Measurements from ENCODE around the gene HSPG2.
A peak's percentile ranks its signal among the peaks of the same experiment; 100 is the strongest.

Gene HSPG2

DNA sequence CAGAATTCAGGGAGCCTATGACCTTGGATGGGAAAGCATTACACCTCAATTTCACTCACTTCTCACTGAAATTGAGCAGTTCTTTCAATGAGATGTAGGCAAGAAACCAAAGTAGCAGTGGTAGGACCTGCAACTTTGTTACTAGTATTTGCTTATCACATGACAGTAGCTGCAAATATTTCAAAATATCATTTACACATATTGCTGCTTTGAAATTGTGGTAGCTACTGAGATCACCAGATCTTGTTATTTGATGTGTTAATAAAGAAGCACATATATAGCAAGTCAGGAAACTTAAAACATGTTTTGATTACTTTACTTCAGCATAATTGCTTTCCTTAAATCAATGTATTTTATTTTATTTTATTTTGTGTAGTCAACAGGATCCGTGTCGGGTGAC lies 112.2 kb downstream of the HSPG2 start:
- no peak for DNase-seq (ENCODE audit: low read depth, low spot score)

DNA sequence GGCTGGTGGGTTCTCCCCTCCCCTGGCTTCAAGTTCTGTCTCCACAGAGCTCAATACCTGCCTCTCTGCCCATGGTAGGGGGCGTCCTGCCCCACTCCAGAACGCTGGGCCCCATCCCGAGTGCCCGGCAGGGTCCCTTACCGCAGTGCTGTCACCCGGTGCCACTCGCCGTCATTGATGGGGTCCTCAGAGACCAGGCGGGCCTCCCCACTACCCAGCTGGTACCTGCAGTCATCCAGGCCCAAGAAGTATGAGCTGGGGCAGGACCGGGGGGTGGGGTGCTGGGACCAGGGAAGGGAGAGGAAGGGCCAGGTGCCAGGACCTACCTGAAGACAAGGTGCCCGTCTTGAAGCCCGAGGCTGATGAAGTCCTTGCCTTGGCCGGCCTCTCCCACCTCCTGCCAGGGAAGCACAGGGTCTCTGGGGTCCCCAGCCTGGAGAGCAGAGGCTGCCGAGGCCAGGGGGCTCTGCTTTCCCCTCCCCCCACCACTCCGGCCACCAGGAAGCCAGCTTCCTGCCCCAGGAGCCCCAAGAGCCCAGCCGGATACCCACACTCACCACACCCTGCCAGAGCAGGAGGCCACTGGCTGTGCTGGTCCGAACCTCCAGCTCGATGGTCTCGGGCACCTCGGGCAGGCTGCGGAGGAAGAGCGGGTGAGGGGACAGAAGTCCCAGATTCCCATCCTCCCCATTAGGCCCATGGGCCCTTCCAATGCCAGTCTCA lies 113.0 kb downstream of the HSPG2 start:
- no peak for DNase-seq (ENCODE audit: low read depth, low spot score)

GRCh38 chr1:21823206-21823979 lies 113.7 kb downstream of the HSPG2 start:
- DNase-seq (ENCODE audit: low read depth, low spot score) = no peak

- DNase-seq (ENCODE audit: low read depth, low spot score) = no peak
Observed at GRCh38 chr1:21822349-21822748, 114.8 kb downstream of the HSPG2 start.

DNA sequence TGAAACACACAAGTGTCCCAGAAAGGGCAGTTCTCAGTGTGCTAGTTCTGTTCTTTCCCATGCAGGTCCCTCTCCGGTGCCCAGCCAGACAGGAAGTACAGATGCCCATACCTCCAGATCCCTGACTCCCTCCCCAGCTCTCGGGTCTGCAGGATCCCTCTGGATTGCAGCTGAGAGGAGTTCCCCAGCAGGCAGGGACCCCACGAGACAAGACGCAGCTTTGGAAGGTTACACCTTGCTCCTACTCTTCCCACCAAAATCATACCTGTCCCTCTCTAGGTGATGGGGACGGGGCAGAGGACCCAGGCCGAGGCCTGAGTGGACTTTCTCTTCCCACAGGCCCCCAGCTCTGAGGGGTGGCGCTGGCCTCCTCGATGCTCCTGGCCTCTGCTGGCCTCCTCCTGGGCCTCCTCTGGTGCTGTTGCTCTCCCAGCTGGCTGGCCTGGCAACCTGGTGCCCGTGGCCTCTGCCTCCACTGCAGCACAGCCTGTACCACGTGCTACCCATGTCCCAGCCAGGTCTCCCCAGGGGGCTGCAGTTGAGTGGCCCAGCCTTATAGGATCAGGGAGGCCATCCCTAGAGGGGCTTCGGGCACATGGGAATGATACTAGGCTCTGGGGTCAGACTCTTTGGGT lies 115.6 kb downstream of the HSPG2 start:
- no peak for DNase-seq (ENCODE audit: low read depth, low spot score)

- DNase-seq (ENCODE audit: low read depth, low spot score) = no peak
Observed at GRCh38 chr1:21820597-21821232, 116.4 kb downstream of the HSPG2 start.

GRCh38 chr1:21818656-21819055 lies 118.5 kb downstream of the HSPG2 start:
- DNase-seq (ENCODE audit: low read depth, low spot score) = peak; percentile 33

DNA sequence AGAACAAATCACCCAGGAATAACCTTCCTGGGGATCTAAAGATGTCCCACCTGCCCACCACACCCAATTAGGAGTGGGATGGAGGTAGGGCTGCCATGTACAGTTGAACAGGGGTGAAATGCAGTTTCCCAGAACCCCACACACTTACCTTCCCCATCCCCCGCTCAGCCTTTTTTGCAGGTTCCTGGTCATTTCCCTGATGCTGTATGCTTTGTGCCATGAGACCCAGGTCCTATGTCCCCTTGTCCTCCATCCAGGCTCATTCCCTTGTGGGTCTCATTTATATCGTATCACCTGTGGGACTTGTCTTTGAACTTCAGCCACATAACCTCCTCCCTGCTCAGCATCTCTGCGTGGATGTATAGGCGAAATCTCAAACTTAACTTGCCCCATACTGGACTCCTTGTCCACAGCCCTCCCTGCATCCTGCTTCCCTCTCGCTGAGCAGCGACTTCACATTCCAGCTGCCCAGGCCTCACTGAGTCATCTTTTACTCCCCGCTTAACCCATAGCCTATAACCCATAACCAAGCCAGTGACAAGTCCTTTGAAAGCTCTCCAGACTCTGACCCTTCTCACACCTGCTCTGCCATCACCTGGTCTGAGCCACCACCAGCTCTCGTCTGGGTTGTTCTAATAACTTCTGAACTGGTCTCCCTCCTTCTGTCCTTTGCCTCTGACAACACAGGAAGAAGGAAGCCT lies 120.4 kb downstream of the HSPG2 start:
- peak; percentile 72 for DNase-seq (ENCODE audit: low read depth, low spot score)

GRCh38 chr1:21815724-21816321 lies 121.3 kb downstream of the HSPG2 start:
- no peak for DNase-seq (ENCODE audit: low read depth, low spot score)

DNA sequence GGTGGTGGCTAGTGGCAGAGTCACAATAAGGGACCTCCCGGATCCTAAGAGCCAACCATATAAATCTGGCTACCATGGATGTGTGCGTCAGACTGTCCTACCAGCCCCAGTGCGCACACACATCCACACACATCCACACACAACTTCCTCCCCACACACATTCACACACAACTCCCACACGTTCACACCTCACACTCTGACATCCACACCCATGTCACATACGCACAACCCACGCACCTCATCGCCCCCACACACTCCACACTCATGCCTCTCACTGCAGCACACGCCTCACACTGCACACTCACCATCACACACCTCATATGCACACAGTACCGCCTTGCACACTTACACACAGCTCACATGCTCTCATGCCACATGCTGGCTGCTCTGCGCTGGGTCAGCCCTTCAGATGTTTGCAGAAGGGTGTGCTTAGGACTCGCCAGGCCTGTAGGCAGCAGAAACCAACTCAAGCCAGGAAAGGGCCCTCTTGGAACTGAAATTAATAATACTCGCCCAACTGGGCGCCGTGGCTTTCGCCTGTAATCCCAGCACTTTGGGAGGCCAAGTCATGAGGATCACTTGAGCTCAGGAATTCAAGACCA lies 122.0 kb downstream of the HSPG2 start:
- no peak for DNase-seq (ENCODE audit: low read depth, low spot score)

GRCh38 chr1:21814241-21814918 lies 122.7 kb downstream of the HSPG2 start:
- DNase-seq (ENCODE audit: low read depth, low spot score) = peak; percentile 48

DNA sequence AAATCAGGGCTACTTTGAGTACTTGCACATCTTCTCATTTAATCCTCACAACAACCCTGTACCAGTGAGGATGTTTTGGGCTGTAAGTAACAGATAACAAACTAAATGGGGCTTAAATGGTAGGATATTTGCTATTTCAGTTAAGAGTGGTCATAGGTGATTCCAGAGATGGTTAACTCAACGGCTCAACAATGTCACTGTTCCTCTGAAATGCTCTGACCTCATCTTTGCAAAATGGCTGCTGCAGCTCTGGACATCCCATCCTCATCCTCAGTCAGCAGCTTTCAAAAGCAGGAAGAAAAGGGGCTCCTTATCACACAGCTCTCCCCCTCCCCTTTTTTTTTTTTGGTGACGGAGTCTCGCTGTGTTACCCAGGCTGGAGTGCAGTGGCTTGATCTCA lies 123.6 kb downstream of the HSPG2 start:
- no peak for DNase-seq (ENCODE audit: low read depth, low spot score)

DNA sequence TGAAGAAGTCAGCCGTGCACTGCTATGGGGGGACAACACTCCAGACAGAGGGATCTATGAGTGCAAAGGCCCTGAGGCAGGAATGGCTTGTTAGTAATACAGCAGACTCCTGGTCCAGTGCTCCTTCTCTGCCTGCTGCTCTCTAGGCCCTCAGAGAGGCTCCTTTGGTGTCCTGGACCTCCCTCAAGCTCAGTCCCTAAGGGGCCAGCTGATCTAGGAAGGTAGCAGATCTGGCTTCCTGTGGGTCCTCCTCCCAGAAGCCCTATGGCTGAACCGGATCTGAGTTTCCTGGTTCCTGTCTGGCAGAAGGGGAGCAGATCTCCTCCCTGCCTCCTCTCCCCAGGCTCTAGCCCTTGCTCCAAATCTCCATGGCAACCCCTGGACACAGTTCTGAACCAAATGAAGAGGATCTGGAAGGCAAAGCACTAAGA lies 125.2 kb downstream of the HSPG2 start, which contains the start of gene LDLRAD2:
Gene LDLRAD2, plus strand, starts transcription at position 391 of the 431 bp plus-strand sequence. CDS start 187 bp downstream, outside the sequence.
- DNase-seq (ENCODE audit: low read depth, low spot score) = no peak

- peak; percentile 24 for DNase-seq (ENCODE audit: low read depth, low spot score)
Observed at GRCh38 chr1:21804536-21804935, 132.6 kb downstream of the HSPG2 start.

DNA sequence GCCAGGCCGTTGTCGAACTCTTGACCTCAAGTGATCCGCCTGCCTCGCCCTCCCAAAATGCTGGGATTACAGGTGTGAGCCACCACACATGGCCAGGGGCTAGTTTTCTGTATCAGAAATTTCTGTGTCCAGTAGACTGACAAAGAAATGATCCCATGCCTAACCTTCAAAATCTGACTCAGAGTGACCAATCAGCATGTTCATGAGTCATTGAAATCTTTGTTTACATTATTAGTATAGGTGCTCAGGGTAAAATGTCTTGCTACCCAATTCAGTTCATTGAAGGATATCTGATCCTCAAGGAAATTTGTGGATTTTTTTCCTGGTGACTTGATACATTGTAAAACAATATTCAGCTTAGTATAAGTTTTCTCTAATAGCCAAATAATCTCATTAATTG lies 136.0 kb downstream of the HSPG2 start:
- no peak for DNase-seq (ENCODE audit: low read depth, low spot score)

DNA sequence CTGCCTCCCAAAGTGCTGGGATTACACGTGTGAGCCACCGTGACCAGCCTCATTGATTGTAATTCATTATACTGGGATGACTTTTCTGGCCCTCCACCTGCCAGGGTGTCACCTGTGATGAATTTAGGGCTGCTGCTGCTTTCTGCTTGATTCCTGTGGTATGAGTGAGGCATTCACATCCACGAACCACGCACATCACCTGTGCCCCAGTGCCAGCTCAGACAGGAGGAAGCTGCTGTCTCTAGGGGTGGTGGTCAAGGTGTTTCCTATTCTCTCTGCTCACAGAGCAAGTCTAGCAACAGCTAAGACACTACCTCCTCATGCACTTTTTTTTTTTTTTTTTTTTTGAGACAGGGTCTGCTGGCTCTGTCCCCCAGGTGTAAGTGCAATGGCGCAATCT lies 137.4 kb downstream of the HSPG2 start:
- DNase-seq (ENCODE audit: low read depth, low spot score) = no peak

DNA sequence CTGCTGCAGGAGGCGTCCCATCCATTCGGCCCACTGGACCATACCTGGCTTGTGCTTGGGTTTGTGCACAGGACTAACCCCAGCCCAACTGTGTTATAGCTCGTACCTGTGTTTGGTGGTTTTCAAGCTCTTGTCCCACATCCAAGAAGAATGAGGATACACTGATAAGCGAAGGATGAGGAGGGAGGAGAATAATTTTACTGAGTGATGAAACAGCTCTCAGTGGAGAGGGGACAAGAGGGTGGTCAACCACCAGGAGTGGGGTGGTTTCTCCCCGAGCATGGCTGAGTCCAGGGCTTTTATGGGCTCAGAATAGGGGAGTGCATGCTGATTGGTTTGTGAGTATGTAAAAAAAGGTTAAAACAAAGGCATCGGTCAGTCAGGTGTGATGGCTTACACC lies 142.0 kb downstream of the HSPG2 start:
- no peak for DNase-seq (ENCODE audit: low read depth, low spot score)

DNA sequence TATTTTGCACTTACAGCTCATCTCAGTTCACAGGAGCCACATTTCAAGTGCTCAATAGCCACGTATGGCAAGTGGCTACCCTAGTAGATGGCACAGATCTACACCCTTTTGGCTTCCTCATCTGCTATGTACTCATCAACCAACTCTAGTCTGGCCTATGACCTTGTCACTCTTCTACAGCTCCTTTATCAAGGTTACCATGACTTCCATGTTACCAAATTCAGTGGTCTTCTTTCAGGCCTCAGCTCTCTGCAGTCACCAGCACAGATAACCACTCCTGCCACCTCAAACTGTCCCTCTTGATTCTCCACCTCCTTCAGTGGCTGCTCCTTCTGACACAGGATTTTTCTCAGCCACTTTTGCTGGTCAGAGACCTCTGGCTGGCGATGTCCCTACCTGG lies 142.5 kb downstream of the HSPG2 start:
- DNase-seq (ENCODE audit: low read depth, low spot score) = no peak

DNA sequence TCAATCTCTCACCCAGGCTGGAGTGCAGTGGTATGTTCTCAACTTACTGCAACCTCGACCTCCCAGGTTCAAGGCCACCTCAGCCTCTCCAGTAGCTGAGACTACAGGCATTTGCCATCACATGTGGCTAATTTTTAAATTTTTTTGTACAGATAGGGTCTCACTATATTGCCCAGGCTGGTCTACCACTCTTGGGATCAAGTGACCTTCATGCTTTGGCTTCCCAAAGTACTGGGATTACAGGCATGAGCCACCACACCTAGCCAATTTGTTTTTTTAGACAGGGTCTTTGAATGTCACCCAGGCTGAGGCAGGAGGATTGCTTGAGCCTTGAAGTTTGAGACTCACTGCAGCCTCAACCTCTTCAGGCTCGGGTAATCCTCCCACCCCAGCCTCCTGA lies 144.0 kb downstream of the HSPG2 start:
- no peak for DNase-seq (ENCODE audit: low read depth, low spot score)

DNA sequence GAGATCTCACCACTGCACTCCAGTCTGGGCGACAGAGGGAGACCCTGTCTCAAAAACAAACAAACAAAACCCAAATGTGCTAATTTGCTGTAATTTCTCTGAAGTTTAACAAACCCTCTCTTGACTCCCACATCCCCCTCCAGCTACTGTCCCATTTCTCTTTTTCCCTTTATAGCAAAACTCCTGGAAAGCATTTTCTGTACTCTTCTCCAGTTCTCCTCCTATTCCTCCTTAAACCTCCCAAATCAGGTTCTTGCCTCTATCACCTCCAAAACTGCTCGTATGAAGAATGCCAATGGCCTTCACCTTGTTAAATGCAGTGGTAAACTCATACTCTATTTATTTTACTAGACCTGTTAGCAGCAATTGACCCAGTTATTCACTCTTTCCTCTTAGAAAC lies 150.5 kb downstream of the HSPG2 start:
- DNase-seq (ENCODE audit: low read depth, low spot score) = no peak
